WTC11 (cell line): ENCODE data around the gene ANTXR2. TPM values are rescaled to one million over a fixed set of nuclear protein-coding genes. Genes with fewer than 3 reads are reported as not detected.

Experiments
- ATAC-seq: fragments of 200-7000 bp; cut with Tn5 transposase; 2 replicates; pipeline ENCODE4 v1.10.0; 2021; ENCODE audit warnings: mild to moderate bottlenecking, moderate library complexity
- CTCF ChIA-PET: fragments of 300-600 bp; sonication (Branson Sonifier 250); formaldehyde crosslinking; loops from one replicate; lab custom pipeline; 2021; ENCODE audit warnings: antibody characterized with exemption; lab: Charles Lee
- POLR2A ChIA-PET: fragments of 350-600 bp; sonication (Branson Sonifier 250); formaldehyde crosslinking; loops from one replicate; lab custom pipeline; 2021; ENCODE audit warnings: antibody characterized with exemption; lab: Charles Lee
- DNase-seq: peaks from one replicate; pipeline ENCODE4 v3.0.0; 2021; ENCODE audit warnings: low spot score
- H3K27ac Mint-ChIP-seq: 2 replicates; pipeline ENCODE4 v1.8.0; 2021; ENCODE audit warnings: mixed read lengths
- H3K27me3 Mint-ChIP-seq: 2 replicates; pipeline ENCODE4 v1.8.0; 2021; ENCODE audit warnings: low read depth, mild to moderate bottlenecking, moderate library complexity, mixed read lengths
- H3K36me3 Mint-ChIP-seq: 2 replicates; pipeline ENCODE4 v1.8.0; 2021; ENCODE audit warnings: mixed read lengths
- H3K4me1 Mint-ChIP-seq: 2 replicates; pipeline ENCODE4 v1.8.0; 2022; ENCODE audit warnings: mixed read lengths
- H3K4me3 Mint-ChIP-seq: 2 replicates; pipeline ENCODE4 v1.8.0; 2021; ENCODE audit warnings: mild to moderate bottlenecking, moderate library complexity, mixed read lengths
- H3K9me3 Mint-ChIP-seq: 2 replicates; pipeline ENCODE4 v1.8.0; 2021; ENCODE audit warnings: mixed read lengths
- ATF2 ChIP-seq: sonication (generic); formaldehyde crosslinking; IDR thresholded peaks from 2 replicates; pipeline ENCODE4 v1.8.1; 2022; ENCODE audit warnings: low read depth, missing genetic modification reagents, borderline replicate concordance
- ATF6 ChIP-seq: sonication (generic); formaldehyde crosslinking; IDR thresholded peaks from 2 replicates; pipeline ENCODE4 v1.8.1; 2023; ENCODE audit warnings: mild to moderate bottlenecking, missing genetic modification reagents
- CREB1 ChIP-seq: sonication (generic); formaldehyde crosslinking; IDR thresholded peaks from 2 replicates; pipeline ENCODE4 v1.8.0; 2023; ENCODE audit warnings: mild to moderate bottlenecking, missing genetic modification reagents
- ESRRA ChIP-seq: sonication (generic); formaldehyde crosslinking; IDR thresholded peaks from 2 replicates; pipeline ENCODE4 v1.8.1; 2022; ENCODE audit warnings: mild to moderate bottlenecking, missing genetic modification reagents, borderline replicate concordance
- FOXK1 ChIP-seq: sonication (generic); formaldehyde crosslinking; IDR thresholded peaks from 2 replicates; pipeline ENCODE4 v1.8.0; 2022; ENCODE audit warnings: mild to moderate bottlenecking, moderate library complexity, missing genetic modification reagents
- IRF2 ChIP-seq: sonication (generic); formaldehyde crosslinking; IDR thresholded peaks from 2 replicates; pipeline ENCODE4 v1.8.0; 2022; ENCODE audit warnings: low read depth, missing genetic modification reagents, borderline replicate concordance
- JUN ChIP-seq: sonication (generic); formaldehyde crosslinking; IDR thresholded peaks from 2 replicates; pipeline ENCODE4 v1.8.0; 2023; ENCODE audit warnings: mild to moderate bottlenecking, missing genetic modification reagents
- NFATC4 ChIP-seq: fragments of 250-450 bp; sonication (Bioruptor Pico); IDR thresholded peaks from 2 replicates; pipeline ENCODE4 v1.9.0; 2021; ENCODE audit warnings: mild to moderate bottlenecking
- NFE2L1 ChIP-seq: sonication (generic); formaldehyde crosslinking; IDR thresholded peaks from 2 replicates; pipeline ENCODE4 v1.8.1; 2023; ENCODE audit warnings: missing genetic modification reagents
- NR2C2 ChIP-seq: sonication (generic); formaldehyde crosslinking; IDR thresholded peaks from 2 replicates; pipeline ENCODE4 v1.8.0; 2022; ENCODE audit warnings: mild to moderate bottlenecking, missing genetic modification reagents
- NR3C1 ChIP-seq: sonication (generic); formaldehyde crosslinking; conservative IDR thresholded peaks from 2 replicates; pipeline ENCODE4 v1.8.1; 2023; ENCODE audit warnings: low read depth, mild to moderate bottlenecking, missing genetic modification reagents
- PRDM15 ChIP-seq: sonication (generic); formaldehyde crosslinking; IDR thresholded peaks from 2 replicates; pipeline ENCODE4 v1.8.0; 2022; ENCODE audit warnings: missing genetic modification reagents
- SMAD3 ChIP-seq: sonication (generic); formaldehyde crosslinking; IDR thresholded peaks from 2 replicates; pipeline ENCODE4 v1.8.0; 2022; ENCODE audit warnings: missing genetic modification reagents, mild to moderate bottlenecking, borderline replicate concordance
- SMAD4 ChIP-seq: sonication (generic); formaldehyde crosslinking; IDR thresholded peaks from 2 replicates; pipeline ENCODE4 v1.8.0; 2022; ENCODE audit warnings: mild to moderate bottlenecking, missing genetic modification reagents
- TCF7 ChIP-seq: sonication (generic); formaldehyde crosslinking; IDR thresholded peaks from 2 replicates; pipeline ENCODE4 v1.8.0; 2022; ENCODE audit warnings: mild to moderate bottlenecking, low read depth, missing genetic modification reagents, moderate library complexity
- TP53 ChIP-seq: sonication (generic); formaldehyde crosslinking; IDR thresholded peaks from 2 replicates; pipeline ENCODE4 v1.8.1; 2023; ENCODE audit warnings: mild to moderate bottlenecking, missing genetic modification reagents
- ZNF138 ChIP-seq: sonication (generic); formaldehyde crosslinking; conservative IDR thresholded peaks from 2 replicates; pipeline ENCODE4 v1.8.1; 2022; ENCODE audit warnings: mild to moderate bottlenecking, moderate library complexity, missing genetic modification reagents
- ZNF416 ChIP-seq: fragments of 250-450 bp; sonication (Bioruptor Pico); IDR thresholded peaks from 2 replicates; pipeline ENCODE4 v1.9.0; 2021; ENCODE audit warnings: mild to moderate bottlenecking, inconsistent platforms
- ZNF423 ChIP-seq: fragments of 250-450 bp; sonication (Bioruptor Pico); IDR thresholded peaks from 2 replicates; pipeline ENCODE4 v2.1.2; 2022; ENCODE audit warnings: mild to moderate bottlenecking, moderate library complexity
- ZNF671 ChIP-seq: fragments of 250-450 bp; sonication (Bioruptor Pico); IDR thresholded peaks from 2 replicates; pipeline ENCODE4 v1.8.0; 2021; ENCODE audit warnings: mild to moderate bottlenecking
- ZSCAN18 ChIP-seq: fragments of 250-450 bp; sonication (Bioruptor Pico); IDR thresholded peaks from 2 replicates; pipeline ENCODE4 v2.1.2; 2022; ENCODE audit warnings: mild to moderate bottlenecking, moderate library complexity
- total RNA-seq: library from RNA; stranded (reverse); gene quantifications from 3 replicates; pipeline ENCODE4 v1.2.3, GENCODE V29; 2021
- TF ChIP-seq, protein P1 (sequence below): sonication (generic); formaldehyde crosslinking; IDR thresholded peaks from 2 replicates; pipeline ENCODE4 v1.8.1; 2023; ENCODE audit warnings: mild to moderate bottlenecking, moderate library complexity, missing genetic modification reagents
- TF ChIP-seq, protein P2 (sequence below): fragments of 250-450 bp; sonication (Bioruptor Pico); IDR thresholded peaks from 2 replicates; pipeline ENCODE4 v1.9.0; 2021; ENCODE audit warnings: mild to moderate bottlenecking

ANTXR2 gene
- total RNA-seq, 1 experiment from 2014 or later = 9.9 TPM

GRCh38 chr4:79947386-79947785, 125.6 kb downstream of the ANTXR2 start:
- no peak for ATAC-seq
- no peaks in the 10 kb centered on the region for H3K27me3 Mint-ChIP-seq
- H3K4me3 Mint-ChIP-seq = no peak overlapping the region
- no peaks in the 10 kb centered on the region for H3K9me3 Mint-ChIP-seq
- ChIA-PET CTCF (no interaction called here), POLR2A (no interaction called here)
- H3K36me3 Mint-ChIP-seq = no peaks in the 10 kb centered on the region
- TF ChIP-seq ZNF138 (CRISPR knock-in tag) = no peak
- no peak for TF ChIP-seq NFE2L1 (CRISPR knock-in tag)
- TF ChIP-seq, protein P1, sequence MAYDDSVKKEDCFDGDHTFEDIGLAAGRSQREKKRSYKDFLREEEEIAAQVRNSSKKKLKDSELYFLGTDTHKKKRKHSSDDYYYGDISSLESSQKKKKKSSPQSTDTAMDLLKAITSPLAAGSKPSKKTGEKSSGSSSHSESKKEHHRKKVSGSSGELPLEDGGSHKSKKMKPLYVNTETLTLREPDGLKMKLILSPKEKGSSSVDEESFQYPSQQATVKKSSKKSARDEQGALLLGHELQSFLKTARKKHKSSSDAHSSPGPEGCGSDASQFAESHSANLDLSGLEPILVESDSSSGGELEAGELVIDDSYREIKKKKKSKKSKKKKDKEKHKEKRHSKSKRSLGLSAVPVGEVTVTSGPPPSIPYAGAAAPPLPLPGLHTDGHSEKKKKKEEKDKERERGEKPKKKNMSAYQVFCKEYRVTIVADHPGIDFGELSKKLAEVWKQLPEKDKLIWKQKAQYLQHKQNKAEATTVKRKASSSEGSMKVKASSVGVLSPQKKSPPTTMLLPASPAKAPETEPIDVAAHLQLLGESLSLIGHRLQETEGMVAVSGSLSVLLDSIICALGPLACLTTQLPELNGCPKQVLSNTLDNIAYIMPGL = no peak
- TF ChIP-seq IRF2 = no peak
- no peak for TF ChIP-seq FOXK1 (CRISPR knock-in tag)
- no peak for TF ChIP-seq SMAD3 (CRISPR knock-in tag)
- H3K27ac Mint-ChIP-seq = no peak overlapping the region
- H3K4me1 Mint-ChIP-seq = no peaks in the 10 kb centered on the region
- no peak for DNase-seq

GRCh38 chr4:79935274-79935673, 137.8 kb downstream of the ANTXR2 start:
- ChIA-PET POLR2A (no interaction called here), CTCF (no interaction called here)
- no peak for DNase-seq
- H3K4me1 Mint-ChIP-seq = peaks cover 13% of the 10 kb centered on the region
- H3K27ac Mint-ChIP-seq = no peak overlapping the region
- no peak overlapping the region for H3K4me3 Mint-ChIP-seq
- no peaks in the 10 kb centered on the region for H3K9me3 Mint-ChIP-seq
- no peak for ATAC-seq
- no peaks in the 10 kb centered on the region for H3K27me3 Mint-ChIP-seq
- no peaks in the 10 kb centered on the region for H3K36me3 Mint-ChIP-seq
- TF ChIP-seq ATF6 (CRISPR knock-in tag) (no peak), ZNF138 (CRISPR knock-in tag) (no peak), CREB1 (CRISPR knock-in tag) (no peak), NR2C2 (CRISPR knock-in tag) (no peak), ZNF416 (CRISPR knock-in tag) (no peak), SMAD4 (CRISPR knock-in tag) (no peak), TP53 (CRISPR knock-in tag) (no peak), ZNF423 (CRISPR knock-in tag) (no peak), NFATC4 (CRISPR knock-in tag) (no peak), ATF2 (CRISPR knock-in tag) (no peak), NR3C1 (CRISPR knock-in tag) (no peak)

GRCh38 chr4:79934660-79935059, 138.4 kb downstream of the ANTXR2 start:
- Mint-ChIP-seq H3K9me3 (no peaks in the 10 kb centered on the region), H3K27ac (no peak overlapping the region), H3K36me3 (no peaks in the 10 kb centered on the region), H3K4me3 (no peak overlapping the region), H3K27me3 (no peaks in the 10 kb centered on the region), H3K4me1 (peaks cover 13% of the 10 kb centered on the region)
- ATAC-seq = no peak
- CTCF ChIA-PET = no interaction called here
- no peak for DNase-seq
- TF ChIP-seq FOXK1 (CRISPR knock-in tag) = no peak
- TF ChIP-seq SMAD4 (CRISPR knock-in tag) = no peak
- TF ChIP-seq ZSCAN18 (CRISPR knock-in tag) = no peak
- TF ChIP-seq PRDM15 (CRISPR knock-in tag) = no peak
- no peak for TF ChIP-seq JUN (CRISPR knock-in tag)
- no peak for TF ChIP-seq TCF7 (CRISPR knock-in tag)
- TF ChIP-seq, protein P2, sequence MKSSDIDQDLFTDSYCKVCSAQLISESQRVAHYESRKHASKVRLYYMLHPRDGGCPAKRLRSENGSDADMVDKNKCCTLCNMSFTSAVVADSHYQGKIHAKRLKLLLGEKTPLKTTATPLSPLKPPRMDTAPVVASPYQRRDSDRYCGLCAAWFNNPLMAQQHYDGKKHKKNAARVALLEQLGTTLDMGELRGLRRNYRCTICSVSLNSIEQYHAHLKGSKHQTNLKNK (CRISPR knock-in tag) = no peak
- TF ChIP-seq ESRRA = no peak
- no peak for TF ChIP-seq ZNF671 (CRISPR knock-in tag)
- TF ChIP-seq, all 79 proteins: peak for 0
- POLR2A ChIA-PET = no interaction called here
